ENCODE results near the gene POLG2.

DNA sequence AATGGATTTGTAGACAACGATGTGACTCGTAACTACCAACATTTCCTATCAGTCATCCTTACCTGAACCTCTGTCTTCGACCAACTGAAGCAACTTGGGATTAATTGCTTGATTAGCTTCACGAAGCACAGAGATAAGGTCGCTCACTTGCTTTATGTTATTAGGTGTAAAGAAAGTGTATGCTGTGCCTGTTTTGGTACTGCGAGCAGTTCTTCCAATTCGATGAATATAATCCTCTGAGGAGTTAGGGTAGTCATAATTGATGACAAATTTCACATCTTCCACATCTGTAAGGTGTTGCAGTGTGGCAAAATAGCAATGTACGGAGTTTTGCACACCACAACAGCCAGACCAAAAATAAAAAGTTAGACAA, 3.6 kb upstream of the POLG2 start:
- TF ChIP-seq CTCF (IDR thresholded peaks at IDR 0.05; ENCODE audit: low read depth, low read length, poor library complexity, severe bottlenecking) (no peak), EZH2phosphoT487 (IDR thresholded peaks at IDR 0.05; ENCODE audit: borderline replicate concordance, low read length) (no peak)

Data from DOHH2 (cell line).